HG02798 (cell line): ENCODE results near the gene ATG5.
A peak's percentile ranks its signal among the peaks of the same experiment; 100 is the strongest.

ENCODE experiments used
- ATAC-seq: cut with Tn5 transposase; IDR thresholded peaks from one replicate; pipeline ENCODE4 v1.9.1; 2021; ENCODE audit warnings: mild to moderate bottlenecking; ENCODE audit not compliant: unreplicated experiment, poor library complexity

ATG5 gene

DNA sequence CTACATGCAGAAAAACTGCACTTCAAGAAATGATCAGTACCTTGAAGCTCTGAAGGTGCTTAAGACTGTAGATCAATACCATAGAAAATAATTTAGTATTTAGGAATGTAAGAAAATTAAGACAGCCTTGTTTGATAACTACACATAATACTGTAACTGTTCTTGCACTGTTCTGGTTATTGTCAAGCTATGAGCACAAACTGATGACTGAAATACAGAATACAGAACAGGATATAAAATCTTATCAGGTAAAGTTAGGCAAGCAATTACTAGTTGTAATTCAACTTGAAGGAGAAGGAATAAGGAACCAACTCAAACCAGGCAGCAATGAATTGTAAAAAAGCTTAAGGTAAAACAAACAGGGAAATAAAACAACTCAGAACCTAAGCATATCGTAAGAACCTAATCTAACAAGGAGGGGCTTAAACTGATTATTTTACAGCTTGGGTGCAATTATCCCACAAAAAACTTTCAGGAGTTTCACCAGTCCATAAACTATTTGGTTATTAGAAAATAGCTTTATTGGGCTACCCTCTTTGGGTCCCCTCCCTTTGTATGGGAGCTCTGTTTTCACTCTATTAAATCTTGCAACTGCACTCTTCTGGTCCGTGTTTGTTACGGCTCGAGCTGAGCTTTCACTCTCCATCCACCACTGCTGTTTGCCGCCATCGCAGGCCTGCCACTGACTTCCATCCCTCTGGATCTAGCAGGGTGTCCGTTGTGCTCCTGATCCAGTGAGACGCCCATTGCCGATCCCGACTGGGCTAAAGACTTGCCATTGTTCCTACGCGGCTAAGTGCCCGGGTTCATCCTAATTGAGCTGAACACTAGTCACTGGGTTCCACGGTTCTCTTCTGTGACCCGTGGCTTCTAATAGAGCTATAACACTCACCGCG is 97.7 kb downstream of the ATG5 start:
- ATAC-seq = no peak

GRCh38 chr6:106226676-106227075 is 98.9 kb downstream of the ATG5 start:
- ATAC-seq = no peak

DNA sequence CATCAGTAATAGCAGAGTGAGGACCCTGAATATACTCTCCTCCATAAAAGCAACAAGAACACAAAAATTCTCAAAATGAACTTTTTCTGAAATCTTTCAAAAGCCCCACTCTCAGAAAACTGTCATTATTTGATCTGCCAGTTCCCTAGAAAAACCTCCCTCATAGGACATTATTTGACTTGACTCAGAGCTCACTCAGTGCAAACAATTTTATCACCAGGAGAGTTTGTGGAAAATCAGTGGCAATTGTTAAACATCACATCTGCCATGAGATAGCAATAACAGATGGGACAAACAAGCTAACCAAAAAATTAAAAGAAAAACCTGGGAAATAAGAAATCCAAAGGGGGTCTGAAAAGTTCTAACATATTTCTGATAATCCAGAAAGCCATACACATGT is 100.0 kb downstream of the ATG5 start:
- ATAC-seq = no peak

DNA sequence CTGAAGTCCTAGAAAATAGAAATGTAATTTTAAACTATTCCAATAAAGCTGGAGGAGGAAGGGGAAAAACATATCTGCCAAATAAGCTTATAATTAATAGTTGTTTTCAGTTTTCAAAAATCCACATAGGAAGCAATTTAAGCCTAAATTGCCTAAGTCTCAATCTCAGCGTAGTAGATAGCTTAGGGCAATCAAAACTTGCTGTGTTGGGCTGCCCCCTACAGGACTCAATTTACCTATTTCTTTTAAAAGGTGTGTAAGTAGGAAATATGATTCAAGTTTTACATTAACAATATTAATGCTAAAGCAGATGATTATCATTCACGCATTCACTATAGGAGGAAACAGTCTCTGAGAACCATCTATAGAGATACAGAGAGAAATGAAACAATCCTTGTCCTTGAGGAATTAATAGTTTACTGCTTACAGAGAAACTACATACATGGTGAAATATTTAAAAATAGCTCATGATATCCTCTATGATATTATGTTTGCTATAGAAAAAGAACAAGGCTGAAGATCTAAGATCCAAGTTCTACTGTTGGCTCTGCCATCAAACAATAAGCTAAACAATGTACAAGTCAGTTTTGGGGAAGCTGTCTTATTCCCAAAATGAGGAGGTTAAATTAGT is 102.1 kb downstream of the ATG5 start:
- ATAC-seq = peak; percentile 59

GRCh38 chr6:106220485-106220884 is 105.1 kb downstream of the ATG5 start:
- ATAC-seq = peak; percentile 69

- ATAC-seq = no peak
Measured at GRCh38 chr6:106216527-106216926, 109.0 kb downstream of the ATG5 start.

GRCh38 chr6:106215608-106216007 is 110.0 kb downstream of the ATG5 start:
- ATAC-seq = no peak

GRCh38 chr6:106214531-106214930 is 111.0 kb downstream of the ATG5 start:
- ATAC-seq = no peak

DNA sequence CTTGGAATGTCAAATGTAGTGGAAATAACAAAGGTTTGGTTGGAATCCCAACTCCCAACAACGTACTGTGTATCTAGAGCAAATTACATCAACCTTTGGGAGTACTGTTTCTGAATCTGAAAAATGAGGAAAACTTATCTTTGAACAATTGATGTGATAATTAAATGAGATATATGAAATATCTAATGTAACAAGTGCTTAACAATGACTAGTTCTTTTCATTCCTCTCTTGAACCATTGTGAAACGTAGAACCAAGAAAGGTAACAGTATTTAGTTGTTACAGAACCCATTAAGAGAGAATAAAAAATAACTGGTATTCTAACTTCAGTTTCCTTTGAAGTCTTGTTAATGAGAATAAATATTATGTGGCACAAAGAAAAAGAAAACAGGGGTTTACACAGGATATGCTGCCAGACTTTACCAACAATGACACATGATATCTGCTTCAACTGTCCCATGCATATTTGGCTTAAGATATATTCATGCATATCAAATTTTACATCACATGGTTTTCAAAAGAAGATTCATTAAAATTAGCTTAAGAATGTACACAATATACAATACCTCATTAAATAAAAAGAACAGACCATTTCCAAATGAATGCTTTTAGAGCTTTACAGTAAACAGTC is 111.8 kb downstream of the ATG5 start:
- ATAC-seq = no peak

DNA sequence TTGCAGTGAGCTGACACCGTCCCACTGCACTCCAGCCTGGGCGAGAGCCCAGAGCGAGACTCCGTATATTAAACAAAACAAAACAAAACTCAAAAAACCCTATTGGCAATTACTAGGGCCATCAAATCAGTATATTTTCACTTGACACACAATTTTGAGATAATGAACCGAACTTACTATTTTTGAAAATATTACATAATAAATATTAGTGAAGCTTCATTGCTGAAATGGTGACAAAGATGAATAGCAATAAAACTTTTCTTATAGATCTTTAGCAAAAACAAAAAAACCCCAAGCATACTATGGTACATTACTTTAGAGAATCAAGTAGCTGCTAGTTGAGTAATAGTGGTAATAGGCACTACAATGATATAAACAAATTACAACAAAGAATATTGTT is 113.0 kb downstream of the ATG5 start:
- no peak for ATAC-seq

DNA sequence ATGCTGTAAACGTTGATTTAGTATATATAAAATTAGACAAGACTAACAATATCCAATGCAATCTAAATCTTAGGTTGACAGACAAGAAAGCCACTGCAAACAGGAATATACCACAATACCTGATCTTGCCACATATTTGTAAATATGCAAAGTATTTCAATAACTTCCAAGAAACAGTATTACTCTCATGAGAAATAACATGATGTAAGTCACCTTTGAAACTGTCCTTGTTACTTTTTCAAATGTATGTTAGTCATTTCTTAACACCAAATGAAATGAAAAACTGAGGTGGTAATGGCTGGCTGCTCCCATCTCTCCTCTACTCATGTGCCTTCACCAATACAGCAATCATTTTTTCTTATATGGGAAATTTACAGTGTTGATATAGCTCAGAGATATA is 118.7 kb downstream of the ATG5 start:
- peak; percentile 62 for ATAC-seq

GRCh38 chr6:106204961-106205360 is 120.6 kb downstream of the ATG5 start:
- no peak for ATAC-seq

- no peak for ATAC-seq
Measured at GRCh38 chr6:106199998-106200397, 125.6 kb downstream of the ATG5 start.

DNA sequence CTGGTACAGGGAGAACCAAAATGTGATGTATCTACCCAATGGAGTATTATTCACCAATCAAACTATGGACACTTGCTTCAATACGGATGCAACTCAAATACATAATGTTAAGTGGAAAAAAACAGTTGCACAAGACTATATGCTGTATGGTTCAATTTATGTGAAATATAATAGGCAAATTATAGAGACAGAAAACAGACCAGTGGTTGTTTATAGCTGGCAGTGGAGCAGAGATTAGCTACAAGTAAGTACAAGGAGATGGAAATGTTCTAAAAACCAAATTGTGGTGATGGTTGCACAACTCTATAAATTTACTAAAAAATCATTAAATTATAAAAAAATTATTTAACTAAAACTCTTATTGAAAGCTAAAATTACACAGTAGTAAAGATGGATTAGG is 126.2 kb downstream of the ATG5 start:
- no peak for ATAC-seq

GRCh38 chr6:106197441-106197840 is 128.1 kb downstream of the ATG5 start:
- ATAC-seq = no peak

DNA sequence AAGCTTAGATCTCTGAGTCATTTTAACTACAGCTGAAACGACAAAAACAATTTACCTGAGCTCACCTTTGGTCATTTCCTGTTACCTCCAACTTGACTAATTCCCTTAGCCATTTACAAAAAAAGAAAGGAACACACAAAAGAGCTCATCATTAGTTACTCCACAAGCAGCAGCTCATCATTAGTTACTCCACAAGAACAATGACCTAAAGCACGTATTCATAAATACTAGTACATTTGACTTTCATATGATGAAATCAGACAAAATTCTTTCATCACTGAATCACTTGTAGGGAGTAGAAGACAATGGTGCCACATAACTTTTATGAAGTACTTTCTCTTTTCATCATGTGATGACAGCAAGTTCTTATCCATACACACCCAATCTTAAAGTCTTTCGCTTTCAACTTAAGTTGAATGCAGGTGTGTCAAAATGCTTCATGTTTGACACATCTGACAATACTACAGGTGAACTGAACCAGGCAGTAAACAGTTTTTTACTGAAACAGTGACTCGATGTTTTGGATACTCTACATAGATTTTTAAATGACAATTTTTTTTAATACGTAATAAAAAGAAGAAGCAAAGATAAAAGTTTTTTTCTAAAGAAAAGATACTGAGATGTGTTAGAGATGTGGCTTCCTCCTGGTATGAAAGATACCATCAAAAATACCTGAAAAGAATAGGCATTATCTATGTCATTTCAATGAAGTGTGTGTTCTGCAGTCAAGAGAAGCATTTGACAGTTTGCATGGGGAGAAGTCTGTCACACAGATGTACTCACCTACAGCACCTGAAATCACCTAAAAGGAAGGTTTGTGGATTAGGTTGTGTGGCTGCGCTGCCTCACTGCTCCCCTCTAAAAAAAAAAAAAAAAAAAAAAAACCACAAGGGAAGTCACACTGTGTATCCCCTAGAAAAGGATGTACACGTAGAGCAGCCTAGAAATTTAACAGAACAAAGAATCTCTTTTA is 130.3 kb downstream of the ATG5 start:
- ATAC-seq = peak; percentile 57

DNA sequence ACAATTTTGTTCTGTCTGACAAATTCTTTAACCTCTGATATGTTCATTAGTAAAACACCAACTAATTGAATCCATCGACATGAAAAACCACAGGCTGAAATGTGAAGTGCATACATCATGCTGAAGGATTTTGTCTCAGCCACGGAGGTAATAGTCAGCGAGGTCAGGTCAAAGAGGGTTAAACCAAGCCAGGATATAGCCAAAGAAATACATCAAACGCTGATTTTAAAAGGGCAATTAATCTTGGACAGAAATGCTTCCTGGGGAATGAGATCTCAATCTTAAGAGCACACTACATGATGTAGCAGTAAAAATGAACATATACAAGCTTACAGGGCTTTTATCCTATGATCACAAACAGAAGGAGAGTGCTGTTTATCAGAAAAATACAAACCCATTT is 132.7 kb downstream of the ATG5 start:
- ATAC-seq = no peak

DNA sequence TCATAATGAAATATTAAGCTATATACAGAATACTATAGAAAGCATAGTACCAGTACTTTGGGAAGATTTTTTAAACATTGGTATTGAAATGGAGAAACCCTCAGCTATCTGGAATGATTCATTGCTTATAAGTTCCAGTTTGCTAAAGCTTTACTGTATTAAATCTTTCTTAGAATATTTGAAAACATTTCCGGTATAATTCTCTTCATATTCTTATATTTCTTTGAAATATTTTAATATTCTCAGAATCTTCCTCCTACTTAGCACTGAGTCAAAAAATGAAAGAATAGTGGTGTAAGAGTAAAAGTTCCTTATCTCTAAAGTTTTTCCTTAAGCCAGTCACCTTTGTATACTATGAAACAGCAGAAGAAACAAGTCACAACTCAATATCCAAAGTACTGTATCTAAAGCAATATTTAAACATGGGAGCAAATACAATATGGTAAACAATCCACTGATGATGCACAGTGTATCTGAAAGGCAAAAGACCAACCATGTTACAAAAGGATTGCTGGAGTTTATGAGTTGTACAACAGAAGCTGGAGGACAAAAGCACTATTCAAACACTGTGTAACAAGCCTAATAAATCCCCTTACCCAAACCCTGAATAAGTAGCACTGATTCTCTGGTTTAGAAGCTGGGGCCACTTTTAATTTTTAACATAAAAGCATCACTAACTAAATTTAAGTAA is 137.3 kb downstream of the ATG5 start:
- no peak for ATAC-seq

DNA sequence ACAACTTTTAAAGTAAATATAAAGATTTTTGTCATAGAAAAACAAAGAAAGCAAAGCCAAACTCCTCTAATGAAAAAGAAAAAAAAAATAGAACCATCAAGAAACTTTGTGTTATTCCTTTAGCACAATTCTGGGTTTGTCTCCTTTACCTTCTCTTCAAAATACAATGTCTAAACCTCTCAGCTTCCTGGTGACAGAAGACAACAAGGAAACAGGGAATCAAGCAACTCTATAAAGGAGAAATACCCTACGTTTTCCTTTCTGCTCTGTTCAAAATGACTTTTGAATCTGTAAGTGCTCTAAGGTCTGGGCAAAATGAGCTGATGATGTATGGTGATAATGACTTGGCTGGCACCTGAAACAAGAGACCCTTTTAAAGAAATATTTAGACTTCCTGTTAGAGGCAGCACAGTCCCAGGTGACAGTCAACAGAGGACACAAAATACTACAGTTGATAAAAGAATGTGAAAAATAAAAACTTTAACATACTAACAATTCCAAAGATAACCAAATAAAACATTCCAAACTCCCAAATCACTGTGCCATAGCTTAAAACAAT is 138.1 kb downstream of the ATG5 start:
- ATAC-seq = no peak
